WTC11 (cell line): ENCODE results near the gene CHMP2B. TPM values are rescaled to one million over a fixed set of nuclear protein-coding genes. Genes with fewer than 3 reads are reported as not detected.

Experiments
- ATAC-seq: fragments of 200-7000 bp; cut with Tn5 transposase; 2 replicates; pipeline ENCODE4 v1.10.0; 2021; ENCODE audit warnings: mild to moderate bottlenecking, moderate library complexity
- CTCF ChIA-PET: fragments of 300-600 bp; sonication (Branson Sonifier 250); formaldehyde crosslinking; loops from one replicate; lab custom pipeline; 2021; ENCODE audit warnings: antibody characterized with exemption; lab: Charles Lee
- POLR2A ChIA-PET: fragments of 350-600 bp; sonication (Branson Sonifier 250); formaldehyde crosslinking; loops from one replicate; lab custom pipeline; 2021; ENCODE audit warnings: antibody characterized with exemption; lab: Charles Lee
- DNase-seq: peaks from one replicate; pipeline ENCODE4 v3.0.0; 2021; ENCODE audit warnings: low spot score
- H3K27ac Mint-ChIP-seq: 2 replicates; pipeline ENCODE4 v1.8.0; 2021; ENCODE audit warnings: mixed read lengths
- H3K27me3 Mint-ChIP-seq: 2 replicates; pipeline ENCODE4 v1.8.0; 2021; ENCODE audit warnings: low read depth, mild to moderate bottlenecking, moderate library complexity, mixed read lengths
- H3K36me3 Mint-ChIP-seq: 2 replicates; pipeline ENCODE4 v1.8.0; 2021; ENCODE audit warnings: mixed read lengths
- H3K4me1 Mint-ChIP-seq: 2 replicates; pipeline ENCODE4 v1.8.0; 2022; ENCODE audit warnings: mixed read lengths
- H3K4me3 Mint-ChIP-seq: 2 replicates; pipeline ENCODE4 v1.8.0; 2021; ENCODE audit warnings: mild to moderate bottlenecking, moderate library complexity, mixed read lengths
- H3K9me3 Mint-ChIP-seq: 2 replicates; pipeline ENCODE4 v1.8.0; 2021; ENCODE audit warnings: mixed read lengths
- CBFB ChIP-seq: sonication (generic); formaldehyde crosslinking; IDR thresholded peaks from 2 replicates; pipeline ENCODE4 v1.8.1; 2022; ENCODE audit warnings: mild to moderate bottlenecking, low read depth, missing genetic modification reagents
- FOXJ3 ChIP-seq: sonication (generic); formaldehyde crosslinking; IDR thresholded peaks from 2 replicates; pipeline ENCODE4 v1.9.0; 2021; ENCODE audit warnings: missing genetic modification reagents, mild to moderate bottlenecking, borderline replicate concordance
- GABPB1 ChIP-seq: sonication (generic); formaldehyde crosslinking; IDR thresholded peaks from 2 replicates; pipeline ENCODE4 v1.8.1; 2023; ENCODE audit warnings: mild to moderate bottlenecking, missing genetic modification reagents
- GRHL2 ChIP-seq: fragments of 250-450 bp; sonication (Bioruptor Pico); IDR thresholded peaks from 2 replicates; pipeline ENCODE4 v1.8.0; 2022; ENCODE audit warnings: mild to moderate bottlenecking, moderate library complexity; ENCODE audit not compliant: insufficient replicate concordance, severe bottlenecking
- HMGA2 ChIP-seq: fragments of 250-450 bp; sonication (Bioruptor Pico); IDR thresholded peaks from 2 replicates; pipeline ENCODE4 v1.4.0; 2021; ENCODE audit warnings: mild to moderate bottlenecking, moderate library complexity
- OVOL2 ChIP-seq: fragments of 250-450 bp; sonication (Bioruptor Pico); IDR thresholded peaks from 2 replicates; pipeline ENCODE4 v1.9.0; 2021; ENCODE audit warnings: mild to moderate bottlenecking, borderline replicate concordance
- SMAD3 ChIP-seq: sonication (generic); formaldehyde crosslinking; IDR thresholded peaks from 2 replicates; pipeline ENCODE4 v1.8.0; 2022; ENCODE audit warnings: missing genetic modification reagents, mild to moderate bottlenecking, borderline replicate concordance
- SOX15 ChIP-seq: fragments of 250-450 bp; sonication (Bioruptor Pico); IDR thresholded peaks from 2 replicates; pipeline ENCODE4 v1.9.0; 2021; ENCODE audit warnings: mild to moderate bottlenecking
- SP1 ChIP-seq: sonication (generic); formaldehyde crosslinking; conservative IDR thresholded peaks from 2 replicates; pipeline ENCODE4 v1.8.1; 2022; ENCODE audit warnings: missing genetic modification reagents
- ZBTB21 ChIP-seq: sonication (generic); formaldehyde crosslinking; IDR thresholded peaks from 2 replicates; pipeline ENCODE4 v1.8.1; 2023; ENCODE audit warnings: mild to moderate bottlenecking, missing genetic modification reagents, borderline replicate concordance
- ZNF138 ChIP-seq: sonication (generic); formaldehyde crosslinking; conservative IDR thresholded peaks from 2 replicates; pipeline ENCODE4 v1.8.1; 2022; ENCODE audit warnings: mild to moderate bottlenecking, moderate library complexity, missing genetic modification reagents
- ZNF263 ChIP-seq: sonication (generic); formaldehyde crosslinking; IDR thresholded peaks from 2 replicates; pipeline ENCODE4 v1.8.1; 2022; ENCODE audit warnings: low read depth, mild to moderate bottlenecking, moderate library complexity, missing genetic modification reagents
- ZSCAN18 ChIP-seq: fragments of 250-450 bp; sonication (Bioruptor Pico); IDR thresholded peaks from 2 replicates; pipeline ENCODE4 v2.1.2; 2022; ENCODE audit warnings: mild to moderate bottlenecking, moderate library complexity
- total RNA-seq: library from RNA; stranded (reverse); gene quantifications from 3 replicates; pipeline ENCODE4 v1.2.3, GENCODE V29; 2021
- TF ChIP-seq, protein P1 (sequence below): sonication (generic); formaldehyde crosslinking; IDR thresholded peaks from 2 replicates; pipeline ENCODE4 v1.8.1; 2022; ENCODE audit warnings: mild to moderate bottlenecking, missing genetic modification reagents, moderate library complexity, borderline replicate concordance
- TF ChIP-seq, protein P2 (sequence below): sonication (generic); formaldehyde crosslinking; IDR thresholded peaks from 2 replicates; pipeline ENCODE4 v1.8.0; 2022; ENCODE audit warnings: mild to moderate bottlenecking, missing genetic modification reagents
- TF ChIP-seq, protein P3 (sequence below): sonication (generic); formaldehyde crosslinking; IDR thresholded peaks from 2 replicates; pipeline ENCODE4 v1.8.1; 2023; ENCODE audit warnings: mild to moderate bottlenecking, missing genetic modification reagents, moderate library complexity
- TF ChIP-seq, protein P4 (sequence below): sonication (generic); formaldehyde crosslinking; IDR thresholded peaks from 2 replicates; pipeline ENCODE4 v1.8.1; 2022; ENCODE audit warnings: missing genetic modification reagents, borderline replicate concordance
- TF ChIP-seq, protein P5 (sequence below): fragments of 250-450 bp; sonication (Bioruptor Pico); IDR thresholded peaks from 2 replicates; pipeline ENCODE4 v1.9.0; 2021; ENCODE audit warnings: mild to moderate bottlenecking, borderline replicate concordance

Gene CHMP2B
- total RNA-seq, 1 experiment from 2014 or later, result 37.8 TPM

- no peak for TF ChIP-seq ZBTB21 (CRISPR knock-in tag)
- no peak for TF ChIP-seq GABPB1 (CRISPR knock-in tag)
- TF ChIP-seq, protein P1, sequence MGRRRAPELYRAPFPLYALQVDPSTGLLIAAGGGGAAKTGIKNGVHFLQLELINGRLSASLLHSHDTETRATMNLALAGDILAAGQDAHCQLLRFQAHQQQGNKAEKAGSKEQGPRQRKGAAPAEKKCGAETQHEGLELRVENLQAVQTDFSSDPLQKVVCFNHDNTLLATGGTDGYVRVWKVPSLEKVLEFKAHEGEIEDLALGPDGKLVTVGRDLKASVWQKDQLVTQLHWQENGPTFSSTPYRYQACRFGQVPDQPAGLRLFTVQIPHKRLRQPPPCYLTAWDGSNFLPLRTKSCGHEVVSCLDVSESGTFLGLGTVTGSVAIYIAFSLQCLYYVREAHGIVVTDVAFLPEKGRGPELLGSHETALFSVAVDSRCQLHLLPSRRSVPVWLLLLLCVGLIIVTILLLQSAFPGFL (CRISPR knock-in tag), result no peak
- TF ChIP-seq, protein P2, sequence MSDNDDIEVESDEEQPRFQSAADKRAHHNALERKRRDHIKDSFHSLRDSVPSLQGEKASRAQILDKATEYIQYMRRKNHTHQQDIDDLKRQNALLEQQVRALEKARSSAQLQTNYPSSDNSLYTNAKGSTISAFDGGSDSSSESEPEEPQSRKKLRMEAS, result no peak
- TF ChIP-seq, protein P3, sequence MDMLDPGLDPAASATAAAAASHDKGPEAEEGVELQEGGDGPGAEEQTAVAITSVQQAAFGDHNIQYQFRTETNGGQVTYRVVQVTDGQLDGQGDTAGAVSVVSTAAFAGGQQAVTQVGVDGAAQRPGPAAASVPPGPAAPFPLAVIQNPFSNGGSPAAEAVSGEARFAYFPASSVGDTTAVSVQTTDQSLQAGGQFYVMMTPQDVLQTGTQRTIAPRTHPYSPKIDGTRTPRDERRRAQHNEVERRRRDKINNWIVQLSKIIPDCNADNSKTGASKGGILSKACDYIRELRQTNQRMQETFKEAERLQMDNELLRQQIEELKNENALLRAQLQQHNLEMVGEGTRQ (CRISPR knock-in tag), result no peak
- no peak for TF ChIP-seq OVOL2 (CRISPR knock-in tag)
- no peak for TF ChIP-seq ZNF138 (CRISPR knock-in tag)
- TF ChIP-seq FOXJ3 (CRISPR knock-in tag), result no peak
- TF ChIP-seq ZNF263 (CRISPR knock-in tag), result no peak
- no peak for TF ChIP-seq SMAD3 (CRISPR knock-in tag)
- TF ChIP-seq, protein P4, sequence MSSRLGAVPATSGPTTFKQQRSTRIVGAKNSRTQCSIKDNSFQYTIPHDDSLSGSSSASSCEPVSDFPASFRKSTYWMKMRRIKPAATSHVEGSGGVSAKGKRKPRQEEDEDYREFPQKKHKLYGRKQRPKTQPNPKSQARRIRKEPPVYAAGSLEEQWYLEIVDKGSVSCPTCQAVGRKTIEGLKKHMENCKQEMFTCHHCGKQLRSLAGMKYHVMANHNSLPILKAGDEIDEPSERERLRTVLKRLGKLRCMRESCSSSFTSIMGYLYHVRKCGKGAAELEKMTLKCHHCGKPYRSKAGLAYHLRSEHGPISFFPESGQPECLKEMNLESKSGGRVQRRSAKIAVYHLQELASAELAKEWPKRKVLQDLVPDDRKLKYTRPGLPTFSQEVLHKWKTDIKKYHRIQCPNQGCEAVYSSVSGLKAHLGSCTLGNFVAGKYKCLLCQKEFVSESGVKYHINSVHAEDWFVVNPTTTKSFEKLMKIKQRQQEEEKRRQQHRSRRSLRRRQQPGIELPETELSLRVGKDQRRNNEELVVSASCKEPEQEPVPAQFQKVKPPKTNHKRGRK (CRISPR knock-in tag), result no peak
- TF ChIP-seq CBFB (CRISPR knock-in tag), result no peak
- no peak for TF ChIP-seq GRHL2 (CRISPR knock-in tag)
- no peak for TF ChIP-seq HMGA2 (CRISPR knock-in tag)
- TF ChIP-seq ZSCAN18 (CRISPR knock-in tag), result no peak
- TF ChIP-seq SOX15 (CRISPR knock-in tag), result no peak
- Mint-ChIP-seq H3K4me3 (no peak overlapping the region), H3K4me1 (no peaks in the 10 kb centered on the region), H3K36me3 (peaks cover 28% of the 10 kb centered on the region), H3K27ac (no peak overlapping the region), H3K27me3 (no peaks in the 10 kb centered on the region), H3K9me3 (no peaks in the 10 kb centered on the region)
- CTCF ChIA-PET, result interaction anchor here (1.3 kb wide), 1 partner anchor 11 kb away, joined by 6 read pairs; no protein-coding TSS in a partner anchor
- ATAC-seq (no peak), DNase-seq (no peak)
- POLR2A ChIA-PET, result no interaction called here
Observed at GRCh38 chr3:87248831-87249230, 21.7 kb downstream of the CHMP2B start.

- H3K4me3 Mint-ChIP-seq, result no peak overlapping the region
- TF ChIP-seq, protein P5, sequence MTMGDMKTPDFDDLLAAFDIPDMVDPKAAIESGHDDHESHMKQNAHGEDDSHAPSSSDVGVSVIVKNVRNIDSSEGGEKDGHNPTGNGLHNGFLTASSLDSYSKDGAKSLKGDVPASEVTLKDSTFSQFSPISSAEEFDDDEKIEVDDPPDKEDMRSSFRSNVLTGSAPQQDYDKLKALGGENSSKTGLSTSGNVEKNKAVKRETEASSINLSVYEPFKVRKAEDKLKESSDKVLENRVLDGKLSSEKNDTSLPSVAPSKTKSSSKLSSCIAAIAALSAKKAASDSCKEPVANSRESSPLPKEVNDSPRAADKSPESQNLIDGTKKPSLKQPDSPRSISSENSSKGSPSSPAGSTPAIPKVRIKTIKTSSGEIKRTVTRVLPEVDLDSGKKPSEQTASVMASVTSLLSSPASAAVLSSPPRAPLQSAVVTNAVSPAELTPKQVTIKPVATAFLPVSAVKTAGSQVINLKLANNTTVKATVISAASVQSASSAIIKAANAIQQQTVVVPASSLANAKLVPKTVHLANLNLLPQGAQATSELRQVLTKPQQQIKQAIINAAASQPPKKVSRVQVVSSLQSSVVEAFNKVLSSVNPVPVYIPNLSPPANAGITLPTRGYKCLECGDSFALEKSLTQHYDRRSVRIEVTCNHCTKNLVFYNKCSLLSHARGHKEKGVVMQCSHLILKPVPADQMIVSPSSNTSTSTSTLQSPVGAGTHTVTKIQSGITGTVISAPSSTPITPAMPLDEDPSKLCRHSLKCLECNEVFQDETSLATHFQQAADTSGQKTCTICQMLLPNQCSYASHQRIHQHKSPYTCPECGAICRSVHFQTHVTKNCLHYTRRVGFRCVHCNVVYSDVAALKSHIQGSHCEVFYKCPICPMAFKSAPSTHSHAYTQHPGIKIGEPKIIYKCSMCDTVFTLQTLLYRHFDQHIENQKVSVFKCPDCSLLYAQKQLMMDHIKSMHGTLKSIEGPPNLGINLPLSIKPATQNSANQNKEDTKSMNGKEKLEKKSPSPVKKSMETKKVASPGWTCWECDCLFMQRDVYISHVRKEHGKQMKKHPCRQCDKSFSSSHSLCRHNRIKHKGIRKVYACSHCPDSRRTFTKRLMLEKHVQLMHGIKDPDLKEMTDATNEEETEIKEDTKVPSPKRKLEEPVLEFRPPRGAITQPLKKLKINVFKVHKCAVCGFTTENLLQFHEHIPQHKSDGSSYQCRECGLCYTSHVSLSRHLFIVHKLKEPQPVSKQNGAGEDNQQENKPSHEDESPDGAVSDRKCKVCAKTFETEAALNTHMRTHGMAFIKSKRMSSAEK (CRISPR knock-in tag), result no peak
- no peak for TF ChIP-seq ZBTB21 (CRISPR knock-in tag)
- TF ChIP-seq, protein P3 (CRISPR knock-in tag), result no peak
- TF ChIP-seq SP1 (CRISPR knock-in tag), result no peak
- POLR2A ChIA-PET, result no interaction called here
- no peaks in the 10 kb centered on the region for H3K4me1 Mint-ChIP-seq
- H3K27ac Mint-ChIP-seq, result no peak overlapping the region
- no peaks in the 10 kb centered on the region for H3K9me3 Mint-ChIP-seq
- no peaks in the 10 kb centered on the region for H3K27me3 Mint-ChIP-seq
- CTCF ChIA-PET, result no interaction called here
- H3K36me3 Mint-ChIP-seq, result peaks cover 37% of the 10 kb centered on the region
- ATAC-seq, result no peak
- no peak for DNase-seq
Observed at GRCh38 chr3:87250009-87250408, 22.9 kb downstream of the CHMP2B start.
